Chondrocyte (in vitro differentiated cells): Measurements from ENCODE around the gene DAP3. TPM values are rescaled to one million over a fixed set of nuclear protein-coding genes. Genes with fewer than 3 reads are reported as not detected.
"Not testable (repeated sequence)": the region's sequence is repeated elsewhere in the genome, so short reads cannot be mapped to it uniquely, and the experiment has no call there.

Source experiments
- DNase-seq: peaks from one replicate; pipeline ENCODE4 v3.0.0; 2021; ENCODE audit warnings: mixed read lengths, low spot score
- H3K27ac Mint-ChIP-seq: one replicate; pipeline ENCODE4 v1.8.0; 2021; ENCODE audit warnings: mild to moderate bottlenecking, moderate library complexity, mixed read lengths; ENCODE audit not compliant: unreplicated experiment
- H3K27me3 Mint-ChIP-seq: 2 replicates; pipeline ENCODE4 v1.8.0; 2021; ENCODE audit warnings: low read depth, mixed read lengths
- H3K36me3 Mint-ChIP-seq: 2 replicates; pipeline ENCODE4 v1.8.0; 2021; ENCODE audit warnings: low read depth, mixed read lengths
- H3K4me1 Mint-ChIP-seq: 2 replicates; pipeline ENCODE4 v1.8.0; 2021; ENCODE audit warnings: low read depth, mild to moderate bottlenecking, mixed read lengths
- H3K4me3 Mint-ChIP-seq: one replicate; pipeline ENCODE4 v1.8.0; 2021; ENCODE audit warnings: mild to moderate bottlenecking, moderate library complexity, mixed read lengths; ENCODE audit not compliant: unreplicated experiment
- H3K9me3 Mint-ChIP-seq: 2 replicates; pipeline ENCODE4 v1.8.0; 2021; ENCODE audit warnings: low read depth, mixed read lengths
- CTCF ChIP-seq: fragments of 200-600 bp; sonication (generic); IDR thresholded peaks from 2 replicates; pipeline ENCODE4 v1.5.0; 2021; ENCODE audit warnings: antibody characterized with exemption, mild to moderate bottlenecking, moderate library complexity
- total RNA-seq: library from RNA; stranded (reverse); gene quantifications from 3 replicates; pipeline ENCODE4 v1.2.1, GENCODE V29; 2021

DAP3 gene
- total RNA-seq, 1 donor from 2014 or later, result 64.8 TPM

GRCh38 chr1:155678027-155678426 lies 10.9 kb upstream of the DAP3 start:
- Mint-ChIP-seq H3K27ac (no peak overlapping the region), H3K27me3 (no peaks in the 10 kb centered on the region), H3K36me3 (peaks cover 28% of the 10 kb centered on the region), H3K9me3 (no peaks in the 10 kb centered on the region), H3K4me1 (no peaks in the 10 kb centered on the region), H3K4me3 (no peak overlapping the region)
- no peak for TF ChIP-seq CTCF
- DNase-seq, result no peak

GRCh38 chr1:155678992-155679391 lies 9.9 kb upstream of the DAP3 start:
- H3K27ac Mint-ChIP-seq, result peak overlapping the region; percentile 61
- not testable (repeated sequence) for DNase-seq, H3K27me3 Mint-ChIP-seq, H3K9me3 Mint-ChIP-seq, H3K4me3 Mint-ChIP-seq, H3K4me1 Mint-ChIP-seq
- H3K36me3 Mint-ChIP-seq, result peaks cover 27% of the 10 kb centered on the region

GRCh38 chr1:155680531-155680930 lies 8.4 kb upstream of the DAP3 start:
- Mint-ChIP-seq H3K27ac (no peak overlapping the region), H3K4me3 (no peak overlapping the region), H3K4me1 (peaks cover 19% of the 10 kb centered on the region), H3K9me3 (no peaks in the 10 kb centered on the region), H3K36me3 (peaks cover 23% of the 10 kb centered on the region), H3K27me3 (no peaks in the 10 kb centered on the region)
- no peak for TF ChIP-seq CTCF
- DNase-seq, result no peak

GRCh38 chr1:155681776-155682175 lies 7.1 kb upstream of the DAP3 start:
- Mint-ChIP-seq H3K9me3 (no peaks in the 10 kb centered on the region), H3K36me3 (peaks cover 14% of the 10 kb centered on the region), H3K4me1 (peaks cover 29% of the 10 kb centered on the region), H3K27ac (no peak overlapping the region), H3K27me3 (no peaks in the 10 kb centered on the region), H3K4me3 (no peak overlapping the region)
- TF ChIP-seq CTCF, result no peak
- no peak for DNase-seq

GRCh38 chr1:155687705-155688323 lies 1.1 kb upstream of the DAP3 start:
- H3K27ac Mint-ChIP-seq, result peak overlapping the region; percentile 97
- H3K9me3 Mint-ChIP-seq, H3K27me3 Mint-ChIP-seq, DNase-seq: not testable (repeated sequence)
- H3K36me3 Mint-ChIP-seq, result peaks cover 12% of the 10 kb centered on the region
- H3K4me3 Mint-ChIP-seq, result peak overlapping the region; percentile 94
- peaks cover 54% of the 10 kb centered on the region for H3K4me1 Mint-ChIP-seq

- H3K4me1 Mint-ChIP-seq, result peaks cover 53% of the 10 kb centered on the region
- peak; percentile 97 for DNase-seq
- H3K4me3 Mint-ChIP-seq, result peak within 1 kb of the TSS; percentile 94
- no peaks in the 10 kb centered on the region for H3K27me3 Mint-ChIP-seq
- no peak for TF ChIP-seq CTCF
- H3K36me3 Mint-ChIP-seq, result peaks cover 12% of the 10 kb centered on the region
- no peaks in the 10 kb centered on the region for H3K9me3 Mint-ChIP-seq
- peak within 1 kb of the TSS; percentile 97 for H3K27ac Mint-ChIP-seq
These were observed 389 bp upstream of the DAP3 start, which contains the start of gene YY1AP1 for GRCh38 chr1:155688324-155689080. Gene YY1AP1, minus strand, starts transcription at chr1:155688774. Its CDS starts 8,338 bp downstream, at chr1:155680436.
